CD1c-positive myeloid dendritic cell (primary cell): ENCODE data around the gene JAML.
"Not testable (repeated sequence)": the region's sequence is repeated elsewhere in the genome, so short reads cannot be mapped to it uniquely, and the experiment has no call there.

Experiments
- DNase-seq: peaks from one replicate; pipeline ENCODE4 v3.0.0-alpha.2; 2016; ENCODE audit errors: extremely low spot score

JAML gene

GRCh38 chr11:118194835-118195627 lies 29.8 kb downstream of the JAML start:
- no peak for DNase-seq

- DNase-seq, result no peak
Measured at GRCh38 chr11:118193910-118194566, 30.8 kb downstream of the JAML start.

DNA sequence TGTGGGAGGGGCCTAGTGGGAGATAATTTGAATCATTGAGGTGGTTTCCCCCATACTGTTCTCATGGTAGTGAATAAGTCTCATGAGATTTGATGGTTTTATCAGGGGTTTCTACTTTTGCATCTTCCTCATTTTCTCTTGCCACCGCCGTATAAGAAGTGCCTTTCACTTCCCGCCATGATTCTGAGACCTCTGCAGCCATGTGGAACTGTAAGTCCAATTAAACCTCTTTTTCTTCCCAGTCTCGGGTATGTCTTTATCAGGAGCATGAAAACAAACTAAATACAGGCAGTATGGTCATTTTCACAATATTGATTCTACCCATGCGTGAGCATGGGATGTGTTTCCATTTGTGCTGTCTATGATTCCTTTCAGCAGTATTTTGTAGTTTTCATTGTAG lies 32.0 kb downstream of the JAML start:
- not testable (repeated sequence) for DNase-seq

- DNase-seq, result not testable (repeated sequence)
Measured at GRCh38 chr11:118190942-118191506, 33.8 kb downstream of the JAML start.

GRCh38 chr11:118186346-118187107 lies 38.3 kb downstream of the JAML start:
- peak; percentile 80 for DNase-seq

DNA sequence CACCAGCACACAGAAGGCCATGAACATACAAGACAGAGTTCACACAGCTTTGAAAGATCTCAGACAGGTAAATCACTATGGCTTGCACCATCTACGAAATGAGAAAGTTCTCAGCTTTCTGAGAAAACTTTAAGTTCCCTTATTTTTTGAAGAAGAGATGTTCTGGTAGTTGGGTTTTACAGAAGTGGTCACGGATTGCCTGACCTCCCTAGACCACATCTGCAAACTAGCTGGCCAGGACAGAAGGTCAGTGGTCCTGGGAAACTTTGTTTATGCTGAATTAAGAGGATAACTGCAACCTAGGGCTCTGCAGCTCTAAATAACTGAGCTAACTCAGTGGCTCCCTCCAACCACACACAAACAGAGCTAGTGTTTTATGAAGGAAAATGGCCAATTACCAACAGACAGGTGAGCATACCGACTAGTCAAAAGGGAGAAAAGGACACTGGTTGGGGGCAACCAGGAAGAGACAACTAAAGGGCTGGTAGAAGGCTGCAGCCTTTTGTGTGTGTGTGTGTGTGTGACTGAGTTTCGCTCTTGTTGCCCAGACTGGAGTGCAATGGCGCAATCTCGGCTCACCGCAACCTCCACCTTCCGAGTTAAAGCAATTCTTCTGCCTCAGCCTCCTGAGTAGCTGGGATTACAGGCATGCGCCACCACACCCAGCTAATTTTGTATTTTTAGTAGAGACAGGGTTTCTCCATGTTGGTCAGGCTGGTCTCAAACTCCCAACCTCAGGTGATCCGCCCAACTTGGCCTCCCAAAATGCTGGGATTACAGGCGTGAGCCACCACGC lies 39.8 kb downstream of the JAML start:
- DNase-seq, result peak; percentile 83

GRCh38 chr11:118183691-118184090 lies 41.1 kb downstream of the JAML start:
- peak; percentile 80 for DNase-seq

DNA sequence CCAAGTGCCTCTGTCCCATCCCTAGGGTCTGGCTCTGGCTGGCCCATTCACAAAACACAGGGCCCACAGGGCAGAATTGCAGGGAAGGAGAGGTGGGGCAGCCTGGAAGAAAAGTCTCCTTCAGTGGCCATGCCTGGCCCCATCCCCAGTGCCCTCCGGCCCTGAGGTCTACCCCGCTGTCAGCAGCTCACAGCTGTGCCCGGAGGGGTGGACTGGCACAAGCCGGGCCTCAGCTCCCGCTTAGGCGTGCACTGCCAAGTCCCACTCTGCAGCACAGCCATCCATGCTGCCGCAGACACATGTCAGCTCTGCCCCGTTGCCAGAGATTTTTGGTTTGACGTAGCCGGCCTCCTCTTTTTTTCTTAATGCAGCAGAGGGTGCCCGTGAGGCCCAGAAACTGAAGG lies 44.5 kb downstream of the JAML start:
- DNase-seq, result peak; percentile 19

GRCh38 chr11:118176778-118177134 lies 48.1 kb downstream of the JAML start:
- DNase-seq, result no peak

- DNase-seq, result no peak
Measured at GRCh38 chr11:118175993-118176777, 48.6 kb downstream of the JAML start, which contains the start of gene SCN2B. Gene SCN2B (minus strand): TSS chr11:118176639. CDS start chr11:118176431, 208 bp downstream.

GRCh38 chr11:118175031-118175992 lies 49.5 kb downstream of the JAML start:
- DNase-seq, result peak; percentile 20

GRCh38 chr11:118174006-118174567 lies 50.7 kb downstream of the JAML start:
- no peak for DNase-seq

DNA sequence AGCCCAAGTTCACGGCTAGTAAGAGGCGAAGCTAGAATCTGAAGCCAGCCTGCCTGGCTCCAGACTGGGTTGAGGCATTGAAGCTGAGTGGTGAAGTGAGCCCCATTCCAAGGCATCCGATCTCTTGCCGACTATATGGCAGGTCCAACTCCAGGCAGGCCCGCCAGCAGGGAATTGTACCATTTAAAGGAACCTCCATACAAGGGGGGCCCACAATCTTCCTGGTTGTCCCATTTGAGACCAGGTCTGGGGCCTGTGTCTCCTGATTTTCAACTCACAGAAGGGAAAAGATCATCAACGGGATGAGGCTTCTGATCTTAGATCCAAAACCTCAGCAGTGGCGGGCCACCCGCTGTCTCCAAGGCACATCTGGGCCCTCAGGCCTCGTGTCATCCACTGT lies 52.5 kb downstream of the JAML start:
- no peak for DNase-seq

DNA sequence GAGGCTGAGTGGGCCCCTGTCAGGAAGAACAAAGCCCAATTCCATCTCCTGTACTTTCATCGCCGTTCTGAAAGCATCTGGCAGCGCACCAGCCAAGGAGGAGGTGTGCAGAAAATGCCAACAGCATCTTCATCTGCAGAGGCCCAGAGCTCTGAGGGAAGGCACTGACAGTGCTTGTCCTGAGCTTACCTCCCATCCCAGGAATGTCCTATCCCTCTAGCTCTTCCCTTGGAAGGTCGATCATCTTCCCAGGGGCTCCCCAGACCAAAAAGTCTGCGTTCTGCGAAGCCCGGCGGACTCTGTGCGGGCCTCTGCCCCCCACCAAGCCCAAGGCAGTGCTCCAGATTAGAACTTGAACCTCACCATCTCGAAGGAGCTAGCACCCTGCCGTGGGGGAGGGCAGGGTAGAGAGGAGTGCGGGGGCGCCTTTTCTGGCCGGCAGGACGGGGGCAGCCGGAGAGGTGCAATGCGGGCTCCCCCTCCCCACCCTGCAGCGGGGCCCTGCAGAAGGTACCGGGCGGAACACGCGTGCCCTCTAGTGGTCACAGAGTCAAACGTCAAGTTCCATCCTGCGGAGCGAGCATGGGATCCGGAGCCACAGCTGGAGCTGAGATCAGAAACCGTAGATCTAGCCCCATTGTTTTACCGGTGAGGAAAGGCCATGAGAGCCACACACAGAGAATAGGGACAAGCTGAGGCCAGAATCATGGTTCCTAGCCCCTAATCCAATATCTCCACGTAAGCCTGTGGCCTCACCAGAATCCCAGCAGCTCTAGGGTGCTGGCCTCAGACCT lies 53.3 kb downstream of the JAML start:
- peak; percentile 81 for DNase-seq

- DNase-seq, result no peak
Measured at GRCh38 chr11:118170882-118171268, 53.9 kb downstream of the JAML start.

GRCh38 chr11:118170231-118170630 lies 54.6 kb downstream of the JAML start:
- DNase-seq, result no peak

DNA sequence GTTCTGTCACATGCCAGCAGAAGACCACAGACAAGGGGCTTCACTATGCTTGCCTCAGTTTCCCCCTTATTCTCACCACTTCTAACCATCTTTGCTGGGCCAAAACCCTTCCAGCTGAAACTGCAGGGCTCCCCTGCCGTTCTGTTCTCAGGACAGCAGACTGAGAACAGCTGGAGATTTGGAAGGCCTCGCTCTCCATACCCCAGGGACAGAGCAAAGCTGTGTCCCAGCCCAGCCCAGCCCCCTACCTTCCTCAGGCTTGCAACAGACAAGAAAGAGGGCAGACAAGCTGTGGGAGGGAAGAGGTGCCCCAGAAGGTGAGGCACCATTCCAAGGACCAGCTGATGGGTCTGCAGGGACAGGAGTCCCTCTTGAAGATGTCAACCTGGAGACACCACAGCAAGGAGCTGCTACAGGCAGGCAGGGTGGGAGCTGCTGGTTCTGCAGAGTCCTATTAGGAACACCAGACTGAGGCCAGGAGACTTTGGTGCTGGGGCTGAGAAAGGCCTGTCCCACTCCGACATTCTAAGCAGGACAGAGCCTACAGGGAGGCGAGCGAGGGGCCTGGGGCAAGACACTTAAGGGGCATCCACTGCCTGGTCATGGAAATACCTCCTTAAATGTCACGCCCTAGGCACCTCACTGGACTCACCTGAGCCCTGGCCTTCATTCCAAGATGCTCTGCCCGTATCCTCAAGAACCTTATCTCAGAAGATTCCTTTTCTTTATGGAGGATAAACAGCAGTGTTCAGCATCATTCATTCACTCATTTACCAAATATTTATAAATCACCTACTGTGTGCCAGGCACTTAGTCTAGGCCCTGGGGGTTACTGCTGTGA lies 55.3 kb downstream of the JAML start:
- no peak for DNase-seq
